Hepatocyte (in vitro differentiated cells): Measurements from ENCODE around the gene PTPRN2. TPM values are rescaled to one million over a fixed set of nuclear protein-coding genes. Genes with fewer than 3 reads are reported as not detected.

Experiments used
- DNase-seq: peaks from one replicate; pipeline ENCODE4 v3.0.0-alpha.2; 2016; ENCODE audit warnings: low spot score
- H2AFZ ChIP-seq: fragments of 200-600 bp; sonication (generic); 2 replicates; pipeline ENCODE4 v1.6.0; 2016; ENCODE audit warnings: antibody characterized with exemption, mild to moderate bottlenecking
- H3K27ac ChIP-seq: fragments of 200-600 bp; sonication (generic); 2 replicates; pipeline ENCODE4 v1.5.1; 2016; ENCODE audit warnings: mild to moderate bottlenecking
- H3K27me3 ChIP-seq: fragments of 200-600 bp; sonication (generic); 2 replicates; pipeline ENCODE4 v1.6.1; 2016
- H3K36me3 ChIP-seq: fragments of 200-600 bp; sonication (generic); replicated peaks from 2 replicates; pipeline ENCODE4 v1.5.1; 2016; ENCODE audit warnings: low read depth; ENCODE audit not compliant: insufficient read depth
- H3K4me1 ChIP-seq: fragments of 200-600 bp; sonication (generic); 2 replicates; pipeline ENCODE4 v1.5.1; 2016; ENCODE audit warnings: mild to moderate bottlenecking, moderate library complexity; ENCODE audit not compliant: insufficient read depth
- H3K4me2 ChIP-seq: fragments of 200-600 bp; sonication (generic); 2 replicates; pipeline ENCODE4 v1.6.0; 2016
- H3K4me3 ChIP-seq: fragments of 200-600 bp; sonication (generic); 2 replicates; pipeline ENCODE4 v1.5.1; 2016; ENCODE audit warnings: mild to moderate bottlenecking
- H3K79me2 ChIP-seq: fragments of 200-600 bp; sonication (generic); 2 replicates; pipeline ENCODE4 v1.6.0; 2017; ENCODE audit warnings: mild to moderate bottlenecking
- H3K9me2 ChIP-seq: fragments of 200-600 bp; sonication (generic); replicated peaks from 2 replicates; pipeline ENCODE4 v1.6.0; 2017; ENCODE audit warnings: mild to moderate bottlenecking; ENCODE audit not compliant: insufficient read depth
- H3K9me3 ChIP-seq: fragments of 200-600 bp; sonication (generic); 2 replicates; pipeline ENCODE4 v1.5.1; 2016; ENCODE audit warnings: low read depth, mild to moderate bottlenecking
- H4K20me1 ChIP-seq: fragments of 200-600 bp; sonication (generic); 2 replicates; pipeline ENCODE4 v1.6.0; 2016; ENCODE audit warnings: mild to moderate bottlenecking; ENCODE audit not compliant: insufficient read depth, poor library complexity, severe bottlenecking
- EZH2 ChIP-seq: fragments of 200-600 bp; sonication (generic); IDR thresholded peaks from 2 replicates; pipeline ENCODE4 v1.6.1; 2016; ENCODE audit warnings: antibody characterized with exemption, mild to moderate bottlenecking, borderline replicate concordance
- EZH2phosphoT487 ChIP-seq: fragments of 200-600 bp; sonication (generic); IDR thresholded peaks from one replicate; pipeline ENCODE4 v1.6.1; 2018; ENCODE audit warnings: antibody characterized with exemption, mild to moderate bottlenecking, low read depth, moderate library complexity; ENCODE audit not compliant: unreplicated experiment, severe bottlenecking
- WGBS: methylation state at CpG from one replicate; pipeline ENCODE4 v1.1.6; 2016; ENCODE audit warnings: low lambda C conversion rate; ENCODE audit errors: missing lambda C conversion rate; 5-methylcytosine and 5-hydroxymethylcytosine counted together
- polyA plus RNA-seq: library from polyadenylated mRNA; unstranded; fragments of >200 nt; fragmentation: Nextera tagmentation; extraction: Ambion mirVana; gene quantifications from 2 replicates; pipeline ENCODE4 v1.2.1, GENCODE V29; 2016
- total RNA-seq: library from RNA; depleted of rRNA; stranded (reverse); fragments of >200 nt; gene quantifications from 2 replicates; pipeline ENCODE4 v1.2.3, GENCODE V29; 2014
- TF ChIP-seq, protein P1 (sequence below): fragments of 200-600 bp; sonication (generic); IDR thresholded peaks from 2 replicates; pipeline ENCODE4 v1.5.1; 2016; ENCODE audit warnings: antibody characterized with exemption, mild to moderate bottlenecking; ENCODE audit not compliant: poor library complexity

The PTPRN2 gene
- total and polyA plus RNA-seq, 2 experiments from 2014 or later = 2.1 to 3.3 TPM

DNA sequence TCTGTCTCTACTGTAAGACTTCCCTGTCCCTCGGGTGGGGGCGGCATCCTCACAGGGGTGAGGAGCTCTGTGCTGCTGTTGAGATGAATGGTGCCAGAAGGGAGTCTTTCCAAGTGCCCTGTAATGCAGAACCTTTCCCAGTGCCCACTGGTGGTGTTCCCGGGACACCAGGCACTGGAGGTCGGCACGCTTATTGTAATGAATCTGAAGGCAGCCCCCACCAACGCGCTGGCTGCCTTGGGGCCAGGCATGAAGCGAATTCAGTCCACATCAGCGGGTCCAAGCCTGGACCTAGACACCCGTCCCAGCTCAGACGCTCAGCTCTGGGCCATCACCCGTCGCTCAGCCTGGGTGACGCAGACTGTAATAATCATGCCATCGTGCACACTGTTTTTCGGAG is 658.0 kb downstream of the PTPRN2 start:
- Histone ChIP-seq H3K27me3 (no peaks in the 10 kb centered on the region), H3K27ac (no peak overlapping the region)
- DNase-seq = no peak

DNA sequence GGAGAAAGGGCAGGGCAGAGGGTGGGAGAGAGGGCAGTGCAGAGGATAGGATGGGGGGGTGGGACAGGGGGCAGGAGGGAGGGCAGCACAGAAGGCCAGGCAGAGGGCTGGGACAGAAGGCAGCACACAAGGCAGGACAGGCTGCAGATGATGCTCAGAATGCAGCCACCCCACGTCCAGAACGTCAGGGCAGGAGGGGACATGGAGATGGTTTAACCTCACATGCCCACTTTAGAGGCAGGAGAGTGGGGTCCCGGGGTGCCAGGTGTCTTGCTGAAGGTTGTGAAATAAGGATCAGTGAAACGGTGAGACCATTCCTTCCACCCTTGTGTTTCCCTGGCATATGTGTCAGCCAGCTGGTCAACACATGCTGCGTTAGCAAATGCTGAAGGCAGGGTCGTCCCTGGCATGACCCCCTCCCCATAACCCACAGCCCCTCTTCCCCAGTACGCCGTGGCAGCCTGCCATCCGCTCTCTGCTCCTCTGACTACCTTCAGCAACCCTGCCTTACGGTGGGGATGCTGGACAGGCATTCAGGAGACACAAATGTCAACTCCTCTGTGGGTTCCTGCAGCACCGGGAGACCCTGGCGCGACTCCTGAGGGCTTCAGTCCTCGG is 658.7 kb downstream of the PTPRN2 start:
- no peak overlapping the region for H3K4me2 ChIP-seq
- H3K4me1 ChIP-seq = no peaks in the 10 kb centered on the region
- H3K36me3 ChIP-seq = no peaks in the 10 kb centered on the region
- H3K27ac ChIP-seq = no peak overlapping the region
- TF ChIP-seq, protein P1, sequence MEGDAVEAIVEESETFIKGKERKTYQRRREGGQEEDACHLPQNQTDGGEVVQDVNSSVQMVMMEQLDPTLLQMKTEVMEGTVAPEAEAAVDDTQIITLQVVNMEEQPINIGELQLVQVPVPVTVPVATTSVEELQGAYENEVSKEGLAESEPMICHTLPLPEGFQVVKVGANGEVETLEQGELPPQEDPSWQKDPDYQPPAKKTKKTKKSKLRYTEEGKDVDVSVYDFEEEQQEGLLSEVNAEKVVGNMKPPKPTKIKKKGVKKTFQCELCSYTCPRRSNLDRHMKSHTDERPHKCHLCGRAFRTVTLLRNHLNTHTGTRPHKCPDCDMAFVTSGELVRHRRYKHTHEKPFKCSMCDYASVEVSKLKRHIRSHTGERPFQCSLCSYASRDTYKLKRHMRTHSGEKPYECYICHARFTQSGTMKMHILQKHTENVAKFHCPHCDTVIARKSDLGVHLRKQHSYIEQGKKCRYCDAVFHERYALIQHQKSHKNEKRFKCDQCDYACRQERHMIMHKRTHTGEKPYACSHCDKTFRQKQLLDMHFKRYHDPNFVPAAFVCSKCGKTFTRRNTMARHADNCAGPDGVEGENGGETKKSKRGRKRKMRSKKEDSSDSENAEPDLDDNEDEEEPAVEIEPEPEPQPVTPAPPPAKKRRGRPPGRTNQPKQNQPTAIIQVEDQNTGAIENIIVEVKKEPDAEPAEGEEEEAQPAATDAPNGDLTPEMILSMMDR = no peak
- no peak for TF ChIP-seq EZH2phosphoT487
- TF ChIP-seq EZH2 = no peak
- H3K9me3 ChIP-seq = no peaks in the 10 kb centered on the region
- H3K4me3 ChIP-seq = no peak overlapping the region
- no peaks in the 10 kb centered on the region for H3K79me2 ChIP-seq
- H4K20me1 ChIP-seq = no peaks in the 10 kb centered on the region
- H3K27me3 ChIP-seq = no peaks in the 10 kb centered on the region
- no peak overlapping the region for H2AFZ ChIP-seq
- H3K9me2 ChIP-seq = no peaks in the 10 kb centered on the region
- no peak for DNase-seq
- 82% methylated on average over 13 of the region's 14 CpGs for WGBS

More for the DNA sequence above, 658.0 kb downstream of the PTPRN2 start:
- Histone ChIP-seq H3K4me3 (no peak overlapping the region), H3K79me2 (no peaks in the 10 kb centered on the region), H3K9me3 (no peaks in the 10 kb centered on the region), H3K9me2 (no peaks in the 10 kb centered on the region), H4K20me1 (no peaks in the 10 kb centered on the region), H3K4me1 (no peaks in the 10 kb centered on the region), H3K4me2 (no peak overlapping the region), H3K36me3 (no peaks in the 10 kb centered on the region), H2AFZ (no peak overlapping the region)
- 78% methylated on average over 16 of the region's 16 CpGs for WGBS
- TF ChIP-seq EZH2phosphoT487 (no peak), EZH2 (no peak)
- TF ChIP-seq, protein P1 = no peak

DNA sequence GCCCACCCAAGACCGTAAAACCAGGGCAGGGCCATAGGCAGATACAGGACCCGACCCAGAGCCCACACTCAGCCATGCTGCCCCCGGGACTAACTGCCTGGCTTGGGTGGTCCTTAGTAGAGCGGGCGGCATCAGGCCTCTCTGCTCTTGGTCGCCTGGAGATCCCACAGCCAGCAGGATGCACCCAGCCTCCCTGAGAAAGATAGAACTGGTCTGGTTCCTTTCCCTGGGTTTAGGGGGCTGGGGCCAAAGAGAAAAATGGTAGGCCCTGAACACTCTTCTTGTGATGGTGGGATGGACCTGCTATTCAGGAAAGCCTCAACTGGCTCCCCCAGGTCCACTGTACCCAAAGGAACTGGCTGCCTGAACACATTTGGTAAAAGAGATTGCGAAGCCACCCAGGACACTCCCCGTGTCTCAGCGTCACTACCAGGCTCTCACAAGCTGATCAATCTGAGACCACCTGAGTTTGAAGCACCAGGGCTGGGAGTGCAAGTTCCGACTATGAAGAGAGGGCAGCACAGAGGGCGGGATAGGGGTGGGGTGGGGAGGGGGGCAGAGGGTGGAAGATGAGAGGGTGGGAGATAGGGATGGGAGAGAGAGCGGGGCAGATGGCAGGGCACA is 659.3 kb downstream of the PTPRN2 start:
- Histone ChIP-seq H3K9me3 (no peaks in the 10 kb centered on the region), H2AFZ (no peak overlapping the region), H4K20me1 (no peaks in the 10 kb centered on the region), H3K4me1 (no peaks in the 10 kb centered on the region), H3K4me3 (no peak overlapping the region), H3K27ac (no peak overlapping the region), H3K79me2 (no peaks in the 10 kb centered on the region), H3K36me3 (no peaks in the 10 kb centered on the region), H3K9me2 (no peaks in the 10 kb centered on the region), H3K27me3 (no peaks in the 10 kb centered on the region), H3K4me2 (no peak overlapping the region)
- TF ChIP-seq EZH2 (no peak), EZH2phosphoT487 (no peak)
- TF ChIP-seq, protein P1 = no peak
- DNase-seq = no peak
- WGBS = 87% methylated on average over 10 of the region's 12 CpGs
